ES-I3 (cell line): ENCODE data around the gene KRT14.
"Not testable (repeated sequence)": the region's sequence is repeated elsewhere in the genome, so short reads cannot be mapped to it uniquely, and the experiment has no call there.

ENCODE experiments used
- H3K36me3 ChIP-seq: 2 replicates; pipeline ENCODE4 v1.6.1; 2013; ENCODE audit warnings: mild to moderate bottlenecking, low read length, control low read depth, moderate library complexity; ENCODE audit not compliant: insufficient read depth
- H3K4me1 ChIP-seq: 2 replicates; pipeline ENCODE4 v1.6.1; 2013; ENCODE audit warnings: mild to moderate bottlenecking, control low read depth, low read length; ENCODE audit not compliant: insufficient read depth
- H3K9ac ChIP-seq: 2 replicates; pipeline ENCODE4 v1.6.1; 2013; ENCODE audit warnings: low read depth, mild to moderate bottlenecking, low read length, moderate library complexity
- H3K9me3 ChIP-seq: 2 replicates; pipeline ENCODE4 v1.6.1; 2013; ENCODE audit warnings: mild to moderate bottlenecking, low read length, moderate library complexity; ENCODE audit not compliant: control insufficient read depth, insufficient read depth

Gene KRT14

GRCh38 chr17:41544491-41544892 is 42.2 kb downstream of the KRT14 start:
- Histone ChIP-seq H3K9me3 (no peaks in the 10 kb centered on the region), H3K36me3 (no peaks in the 10 kb centered on the region), H3K9ac (no peak overlapping the region), H3K4me1 (peaks cover 27% of the 10 kb centered on the region; the same call in 1 of the 2 replicates)

GRCh38 chr17:41542786-41543185 is 43.9 kb downstream of the KRT14 start:
- H3K36me3 ChIP-seq, H3K9ac ChIP-seq, H3K9me3 ChIP-seq: not testable (repeated sequence)
- peaks cover 33% of the 10 kb centered on the region; the same call in 1 of the 2 replicates for H3K4me1 ChIP-seq

- no peak overlapping the region for H3K9ac ChIP-seq
- H3K9me3 ChIP-seq, result no peaks in the 10 kb centered on the region
- no peaks in the 10 kb centered on the region for H3K36me3 ChIP-seq
- H3K4me1 ChIP-seq, result peaks cover 29% of the 10 kb centered on the region; the same call in 1 of the 2 replicates
Observed at GRCh38 chr17:41542357-41542756, 44.3 kb downstream of the KRT14 start.

GRCh38 chr17:41540921-41541625 is 45.6 kb downstream of the KRT14 start:
- no peak overlapping the region for H3K9ac ChIP-seq
- H3K4me1 ChIP-seq, result peaks cover 27% of the 10 kb centered on the region; the same call in 1 of the 2 replicates
- H3K36me3 ChIP-seq, result no peaks in the 10 kb centered on the region
- no peaks in the 10 kb centered on the region for H3K9me3 ChIP-seq

- no peaks in the 10 kb centered on the region for H3K9me3 ChIP-seq
- H3K36me3 ChIP-seq, result no peaks in the 10 kb centered on the region
- no peak overlapping the region for H3K9ac ChIP-seq
- peaks cover 35% of the 10 kb centered on the region; the same call in 1 of the 2 replicates for H3K4me1 ChIP-seq
Observed at GRCh38 chr17:41539979-41540701, 46.6 kb downstream of the KRT14 start.

GRCh38 chr17:41539071-41539492 is 47.6 kb downstream of the KRT14 start:
- peaks cover 29% of the 10 kb centered on the region; the same call in 1 of the 2 replicates for H3K4me1 ChIP-seq
- no peaks in the 10 kb centered on the region for H3K36me3 ChIP-seq
- no peaks in the 10 kb centered on the region for H3K9me3 ChIP-seq
- H3K9ac ChIP-seq, result no peak overlapping the region

GRCh38 chr17:41538565-41538991 is 48.1 kb downstream of the KRT14 start:
- H3K36me3 ChIP-seq, result no peaks in the 10 kb centered on the region
- H3K4me1 ChIP-seq, result peaks cover 29% of the 10 kb centered on the region; the same call in 1 of the 2 replicates
- H3K9ac ChIP-seq, result no peak overlapping the region
- H3K9me3 ChIP-seq, result no peaks in the 10 kb centered on the region

GRCh38 chr17:41537990-41538389 is 48.7 kb downstream of the KRT14 start:
- Histone ChIP-seq H3K36me3 (no peaks in the 10 kb centered on the region), H3K9ac (no peak overlapping the region), H3K4me1 (peaks cover 29% of the 10 kb centered on the region; the same call in 1 of the 2 replicates), H3K9me3 (no peaks in the 10 kb centered on the region)

- no peaks in the 10 kb centered on the region for H3K9me3 ChIP-seq
- no peaks in the 10 kb centered on the region for H3K36me3 ChIP-seq
- H3K4me1 ChIP-seq, result peaks cover 29% of the 10 kb centered on the region; the same call in 1 of the 2 replicates
- no peak overlapping the region for H3K9ac ChIP-seq
Observed at GRCh38 chr17:41537614-41537954, 49.1 kb downstream of the KRT14 start.

- no peak overlapping the region for H3K9ac ChIP-seq
- H3K9me3 ChIP-seq, result no peaks in the 10 kb centered on the region
- peaks cover 29% of the 10 kb centered on the region; the same call in 1 of the 2 replicates for H3K4me1 ChIP-seq
- H3K36me3 ChIP-seq, result no peaks in the 10 kb centered on the region
Observed at GRCh38 chr17:41536741-41537613, 49.7 kb downstream of the KRT14 start.

GRCh38 chr17:41535764-41536481 is 50.8 kb downstream of the KRT14 start:
- H3K4me1 ChIP-seq, result peaks cover 29% of the 10 kb centered on the region; the same call in 1 of the 2 replicates
- H3K36me3 ChIP-seq, result no peaks in the 10 kb centered on the region
- H3K9ac ChIP-seq, result no peak overlapping the region

GRCh38 chr17:41534899-41535546 is 51.7 kb downstream of the KRT14 start:
- Histone ChIP-seq H3K9ac (no peak overlapping the region), H3K36me3 (no peaks in the 10 kb centered on the region), H3K4me1 (peaks cover 26% of the 10 kb centered on the region; the same call in 1 of the 2 replicates), H3K9me3 (no peaks in the 10 kb centered on the region)

More at GRCh38 chr17:41535764-41536481, 50.8 kb downstream of the KRT14 start:
- no peaks in the 10 kb centered on the region for H3K9me3 ChIP-seq

- peaks cover 30% of the 10 kb centered on the region; the same call in 1 of the 2 replicates for H3K4me1 ChIP-seq
- H3K9me3 ChIP-seq, result no peaks in the 10 kb centered on the region
- H3K36me3 ChIP-seq, result no peaks in the 10 kb centered on the region
- no peak overlapping the region for H3K9ac ChIP-seq
Observed at GRCh38 chr17:41533613-41534012, 53.1 kb downstream of the KRT14 start.
